Activated CD8-positive, alpha-beta T cell treated with anti-CD3 and anti-CD28 coated beads for 36 hours (primary cell): ENCODE measurements around the gene HIGD1B. TPM values are rescaled to one million over a fixed set of nuclear protein-coding genes. Genes with fewer than 3 reads are reported as not detected.
A peak's percentile ranks its signal among the peaks of the same experiment; 100 is the strongest.

Experiments used
- ATAC-seq: fragments of 200-7000 bp; cut with Tn5 transposase; one replicate; pipeline ENCODE4 v1.10.0; 2021; ENCODE audit warnings: mild to moderate bottlenecking, moderate library complexity
- CTCF ChIA-PET: fragments of 350-600 bp; sonication (Branson Sonifier 250); formaldehyde crosslinking; loops from one replicate; lab custom pipeline; 2021; ENCODE audit warnings: antibody characterized with exemption; lab: Charles Lee
- POLR2A ChIA-PET: fragments of 350-600 bp; sonication (Branson Sonifier 250); formaldehyde crosslinking; loops from one replicate; lab custom pipeline; 2021; ENCODE audit warnings: antibody characterized with exemption; lab: Charles Lee
- DNase-seq: peaks from one replicate; pipeline ENCODE4 v3.0.0-alpha.2; 2020
- H3K27ac Mint-ChIP-seq: one replicate; pipeline ENCODE4 v1.8.0; 2021; ENCODE audit warnings: mild to moderate bottlenecking, mixed read lengths
- H3K27me3 Mint-ChIP-seq: one replicate; pipeline ENCODE4 v1.8.0; 2021; ENCODE audit warnings: mixed read lengths
- H3K36me3 Mint-ChIP-seq: one replicate; pipeline ENCODE4 v1.8.0; 2021; ENCODE audit warnings: low read depth, mixed read lengths
- H3K4me1 Mint-ChIP-seq: one replicate; pipeline ENCODE4 v1.8.0; 2021; ENCODE audit warnings: low read depth, mixed read lengths
- H3K4me3 Mint-ChIP-seq: one replicate; pipeline ENCODE4 v1.8.0; 2021; ENCODE audit warnings: mild to moderate bottlenecking, moderate library complexity, mixed read lengths
- H3K9me3 Mint-ChIP-seq: one replicate; pipeline ENCODE4 v1.8.0; 2021; ENCODE audit warnings: mixed read lengths
- CTCF ChIP-seq: fragments of 200-600 bp; IDR thresholded peaks from one replicate; pipeline ENCODE4 v1.8.0; 2022; ENCODE audit warnings: antibody characterized with exemption, mild to moderate bottlenecking
- intact Hi-C: fragments of 100-400 bp; cut with micrococcal nuclease; formaldehyde crosslinking; loops from one replicate; pipeline ENCODE4 v1.10.0; 2022
- total RNA-seq, 2 experiments: library from RNA; stranded (reverse); gene quantifications; one replicate each; pipeline ENCODE4 v1.2.3, GENCODE V29; 2021

Gene HIGD1B
- total RNA-seq, 2 experiments from 2014 or later, result not detected

DNA sequence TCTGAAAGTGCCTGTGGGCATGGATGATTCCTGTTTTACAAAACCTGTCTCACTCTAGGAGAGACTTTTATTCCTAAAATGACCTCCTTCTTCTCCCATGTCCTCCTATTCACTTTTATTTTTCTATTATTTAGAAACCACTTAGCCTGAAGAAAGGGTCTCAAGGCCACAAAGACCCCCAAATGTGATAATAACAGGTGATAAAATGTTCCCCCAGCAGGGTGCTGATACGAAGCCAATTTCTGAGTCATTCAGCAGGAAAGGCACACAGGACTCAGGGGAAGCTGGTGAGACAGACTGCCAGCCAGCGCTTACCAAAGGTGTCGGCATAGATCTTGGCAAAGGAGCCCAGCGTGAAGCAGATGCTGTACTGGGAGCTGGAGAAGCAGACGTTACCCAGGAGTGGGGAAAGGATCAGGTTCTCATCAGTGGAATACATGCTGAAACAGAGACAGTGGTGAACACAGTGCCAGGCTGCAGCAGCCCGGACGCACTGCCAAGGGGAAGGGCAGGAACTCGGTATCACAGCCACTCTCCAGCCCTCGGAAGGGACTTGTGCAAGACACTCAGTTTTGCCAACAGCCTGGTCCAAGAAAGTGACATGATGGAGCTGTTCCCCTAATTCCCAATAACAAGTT, 24.6 kb downstream of the HIGD1B start:
- Mint-ChIP-seq H3K36me3 (peaks cover 39% of the 10 kb centered on the region), H3K27ac (no peak overlapping the region)

GRCh38 chr17:44875761-44876160, 28.1 kb downstream of the HIGD1B start:
- DNase-seq, result no peak

More for the DNA sequence above, 24.6 kb downstream of the HIGD1B start:
- ATAC-seq (no peak), DNase-seq (no peak)
- no peak for TF ChIP-seq CTCF
- ChIA-PET POLR2A (no interaction called here), CTCF (interaction anchor here (1.5 to 3.0 kb wide), 2 partner anchors 8 to 93 kb away, joined by 3 to 16 read pairs; no protein-coding TSS in a partner anchor)
- Mint-ChIP-seq H3K4me1 (no peaks in the 10 kb centered on the region), H3K9me3 (no peaks in the 10 kb centered on the region), H3K4me3 (no peak overlapping the region), H3K27me3 (no peaks in the 10 kb centered on the region)
- intact Hi-C loops, result no loop called here

DNA sequence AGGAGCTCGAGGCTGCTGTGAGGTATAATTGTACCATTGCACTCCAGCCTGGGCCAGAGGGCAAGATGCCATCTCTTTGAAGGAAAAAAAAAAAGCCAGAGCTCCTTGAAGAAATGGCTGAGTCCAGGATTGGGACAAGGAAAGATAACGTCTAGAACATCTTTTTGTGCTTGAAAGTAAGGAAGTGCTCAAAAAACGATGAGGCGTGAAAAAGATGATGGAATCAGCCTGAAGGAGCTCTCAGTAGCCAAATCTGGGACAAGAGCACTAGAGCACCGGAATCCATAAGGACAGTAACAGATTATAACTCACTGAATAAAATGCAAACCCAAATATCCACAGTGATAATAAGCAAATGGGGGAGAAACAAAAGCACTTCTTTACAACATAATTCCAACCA, 29.4 kb downstream of the HIGD1B start:
- no peaks in the 10 kb centered on the region for H3K9me3 Mint-ChIP-seq
- peaks cover 43% of the 10 kb centered on the region for H3K36me3 Mint-ChIP-seq
- no peak overlapping the region for H3K4me3 Mint-ChIP-seq
- no peaks in the 10 kb centered on the region for H3K27me3 Mint-ChIP-seq
- intact Hi-C loops, result no loop called here
- DNase-seq (no peak), ATAC-seq (no peak)
- no peaks in the 10 kb centered on the region for H3K4me1 Mint-ChIP-seq
- H3K27ac Mint-ChIP-seq, result no peak overlapping the region
- ChIA-PET CTCF (interaction anchor here (0.9 to 5.0 kb wide), 7 partner anchors 13 to 103 kb away, joined by 3 to 35 read pairs (median 4); no protein-coding TSS in a partner anchor), POLR2A (interaction anchor here (0.5 to 1.3 kb wide), 4 partner anchors 9 to 206 kb away, joined by 3 to 6 read pairs (median 4); no protein-coding TSS in a partner anchor)
- TF ChIP-seq CTCF, result no peak

More at GRCh38 chr17:44875761-44876160, 28.1 kb downstream of the HIGD1B start:
- Mint-ChIP-seq H3K27me3 (no peaks in the 10 kb centered on the region), H3K4me3 (no peak overlapping the region), H3K36me3 (peaks cover 44% of the 10 kb centered on the region), H3K27ac (no peak overlapping the region), H3K4me1 (no peaks in the 10 kb centered on the region), H3K9me3 (no peaks in the 10 kb centered on the region)
- ChIA-PET POLR2A (interaction anchor here (0.9 kb wide), 1 partner anchor 101 kb away, joined by 3 read pairs; no protein-coding TSS in a partner anchor), CTCF (no interaction called here)
- intact Hi-C loops, result no loop called here
- ATAC-seq, result no peak
- no peak for TF ChIP-seq CTCF

- TF ChIP-seq CTCF, result peak; percentile 49
- H3K36me3 Mint-ChIP-seq, result peaks cover 47% of the 10 kb centered on the region
- no peak overlapping the region for H3K4me3 Mint-ChIP-seq
- no peaks in the 10 kb centered on the region for H3K9me3 Mint-ChIP-seq
- intact Hi-C loops, result no loop called here
- H3K4me1 Mint-ChIP-seq, result no peaks in the 10 kb centered on the region
- DNase-seq (peak; percentile 48), ATAC-seq (no peak)
- no peak overlapping the region for H3K27ac Mint-ChIP-seq
- POLR2A ChIA-PET, result interaction anchor here (0.6 to 1.4 kb wide), 6 partner anchors 8 to 508 kb away, joined by 3 to 5 read pairs (median 3); partner anchors contain the start of gene EFTUD2
- no peaks in the 10 kb centered on the region for H3K27me3 Mint-ChIP-seq
- CTCF ChIA-PET, result interaction anchor here (0.6 to 5.0 kb wide), 23 partner anchors 9 to 248 kb away, joined by 3 to 35 read pairs (median 4); partner anchors contain the start of gene EFTUD2
Observed at GRCh38 chr17:44878627-44879221, 31.0 kb downstream of the HIGD1B start.

DNA sequence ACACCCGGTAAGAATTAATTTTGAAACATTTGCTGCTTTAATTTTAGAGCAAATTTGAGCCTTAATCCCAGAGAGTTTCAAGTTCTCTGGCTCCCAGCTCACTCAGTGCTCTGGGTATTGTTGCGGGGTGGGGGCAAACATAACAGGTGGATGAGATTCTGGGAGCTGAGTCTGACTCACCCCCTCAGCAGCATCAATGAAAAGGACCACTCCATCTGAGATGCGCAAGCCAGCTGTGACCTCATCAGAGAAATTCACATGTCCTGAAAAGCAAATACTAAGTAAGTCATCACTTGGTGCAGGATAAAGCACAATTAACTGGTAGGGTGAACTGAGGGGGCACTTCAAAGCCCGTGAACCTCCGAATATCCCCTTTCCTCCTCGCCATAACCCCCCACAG, 31.7 kb downstream of the HIGD1B start:
- Mint-ChIP-seq H3K4me1 (no peaks in the 10 kb centered on the region), H3K9me3 (no peaks in the 10 kb centered on the region), H3K36me3 (peaks cover 48% of the 10 kb centered on the region), H3K27ac (no peak overlapping the region), H3K4me3 (no peak overlapping the region), H3K27me3 (no peaks in the 10 kb centered on the region)
- CTCF ChIA-PET, result interaction anchor here (0.8 to 5.0 kb wide), 15 partner anchors 9 to 105 kb away, joined by 3 to 35 read pairs (median 8); partner anchors contain the start of gene EFTUD2
- no peak for TF ChIP-seq CTCF
- ATAC-seq (no peak), DNase-seq (no peak)
- POLR2A ChIA-PET, result interaction anchor here (0.6 to 1.4 kb wide), 4 partner anchors 8 to 509 kb away, joined by 3 to 5 read pairs (median 4); no protein-coding TSS in a partner anchor
- intact Hi-C loops, result no loop called here
